IPS-18c (cell line): ENCODE data around the gene PTAR1.
A peak's percentile ranks its signal among the peaks of the same experiment; 100 is the strongest.
"Not testable (repeated sequence)": the region's sequence is repeated elsewhere in the genome, so short reads cannot be mapped to it uniquely, and the experiment has no call there.

ENCODE experiments used
- H3K4me3 ChIP-seq: 2 replicates; pipeline ENCODE4 v1.7.0; 2013; ENCODE audit warnings: low read depth, mild to moderate bottlenecking, low read length, moderate library complexity; ENCODE audit not compliant: insufficient read depth
- H3K9me3 ChIP-seq: one replicate; pipeline ENCODE4 v1.6.1; 2013; ENCODE audit warnings: mild to moderate bottlenecking, low read length, moderate library complexity; ENCODE audit not compliant: control insufficient read depth, insufficient read depth

The PTAR1 gene

GRCh38 chr9:69759421-69760277 lies at the start of gene PTAR1:
PTAR1 (minus strand) TSS chr9:69760011; CDS start chr9:69759938, 73 bp downstream.
- Histone ChIP-seq H3K9me3 (no peaks in the 10 kb centered on the region), H3K4me3 (peak within 1 kb of the TSS; percentile 85)

GRCh38 chr9:69809304-69809863 lies 49.6 kb upstream of the PTAR1 start:
- H3K4me3 ChIP-seq: no peak overlapping the region

GRCh38 chr9:69806627-69807026 lies 46.8 kb upstream of the PTAR1 start:
- H3K4me3 ChIP-seq: no peak overlapping the region
- no peaks in the 10 kb centered on the region for H3K9me3 ChIP-seq

More at GRCh38 chr9:69809304-69809863, 49.6 kb upstream of the PTAR1 start:
- H3K9me3 ChIP-seq: no peaks in the 10 kb centered on the region

GRCh38 chr9:69805962-69806515 lies 46.2 kb upstream of the PTAR1 start:
- H3K9me3 ChIP-seq: no peaks in the 10 kb centered on the region
- H3K4me3 ChIP-seq: no peak overlapping the region

DNA sequence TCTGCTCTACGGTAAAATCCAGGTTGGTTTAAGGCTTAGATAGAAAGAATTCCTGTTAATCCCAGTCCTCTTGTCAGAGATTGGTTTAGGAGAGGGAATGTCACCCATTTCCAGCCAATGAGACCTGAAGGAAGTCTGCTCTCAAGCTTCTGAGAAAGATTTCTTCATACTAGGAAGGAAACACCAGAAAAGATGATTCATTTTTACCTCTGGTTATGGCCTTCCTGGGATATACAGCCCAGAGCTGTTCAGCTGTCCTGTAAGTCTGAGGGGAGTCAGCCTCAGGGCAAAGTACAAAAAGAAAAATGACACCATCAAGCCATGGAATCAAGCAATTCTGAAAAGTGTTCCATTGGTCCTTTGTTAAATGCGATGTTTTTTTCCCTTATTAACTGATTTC lies 42.2 kb upstream of the PTAR1 start:
- no peak overlapping the region for H3K4me3 ChIP-seq
- peaks cover 2% of the 10 kb centered on the region for H3K9me3 ChIP-seq

- H3K9me3 ChIP-seq, H3K4me3 ChIP-seq: not testable (repeated sequence)
These were observed 40.2 kb upstream of the PTAR1 start for GRCh38 chr9:69800027-69800426.

- not testable (repeated sequence) for H3K9me3 ChIP-seq, H3K4me3 ChIP-seq
These were observed 39.7 kb upstream of the PTAR1 start for GRCh38 chr9:69799521-69799920.

- H3K4me3 ChIP-seq: no peak overlapping the region
- peaks cover 2% of the 10 kb centered on the region for H3K9me3 ChIP-seq
These were observed 38.9 kb upstream of the PTAR1 start for GRCh38 chr9:69798744-69799143.

- Histone ChIP-seq H3K9me3 (peaks cover 2% of the 10 kb centered on the region), H3K4me3 (no peak overlapping the region)
These were observed 37.9 kb upstream of the PTAR1 start for GRCh38 chr9:69797675-69798074.

- no peaks in the 10 kb centered on the region for H3K9me3 ChIP-seq
These were observed 34.5 kb upstream of the PTAR1 start for GRCh38 chr9:69794356-69794755.

DNA sequence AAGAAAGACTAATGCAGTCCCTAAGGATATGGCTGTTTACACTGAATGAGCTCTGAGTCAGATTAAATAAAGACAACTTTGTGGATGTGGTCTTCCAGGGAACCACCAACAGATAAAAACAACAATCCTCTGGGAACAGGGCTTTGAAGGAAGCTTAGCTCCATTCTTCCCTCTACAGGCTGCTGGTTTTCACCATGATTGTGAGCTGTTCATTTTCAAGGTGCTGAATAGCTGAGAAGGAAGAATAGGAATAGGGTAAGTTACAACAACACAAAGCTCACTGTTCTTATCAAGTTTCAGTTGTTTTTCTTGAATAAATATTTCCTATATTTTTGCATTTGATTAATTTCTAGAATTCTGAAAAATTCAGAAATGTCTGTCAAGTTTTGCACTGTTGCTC lies 25.9 kb upstream of the PTAR1 start:
- H3K9me3 ChIP-seq: no peaks in the 10 kb centered on the region
- H3K4me3 ChIP-seq: no peak overlapping the region

More at GRCh38 chr9:69794356-69794755, 34.5 kb upstream of the PTAR1 start:
- no peak overlapping the region for H3K4me3 ChIP-seq

DNA sequence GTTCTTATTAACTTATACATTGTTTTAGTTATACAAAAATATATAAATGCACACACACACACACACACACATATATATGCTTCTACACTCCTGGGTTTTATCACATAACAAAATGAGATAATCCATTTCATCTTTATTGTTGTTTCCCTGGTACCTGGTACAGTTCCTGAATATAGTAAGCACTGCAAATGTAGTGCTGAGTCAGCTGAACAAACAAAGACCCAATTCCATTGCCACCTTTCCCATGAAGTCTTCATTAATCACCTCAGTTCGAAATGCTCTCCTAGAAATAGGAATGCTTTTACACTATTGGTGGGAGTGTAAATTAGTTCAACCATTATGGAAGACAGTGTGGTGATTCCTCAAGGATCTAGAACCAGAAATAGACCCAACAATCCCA lies 13.4 kb upstream of the PTAR1 start:
- Histone ChIP-seq H3K4me3 (no peak overlapping the region), H3K9me3 (no peaks in the 10 kb centered on the region)

- H3K9me3 ChIP-seq: no peaks in the 10 kb centered on the region
- no peak overlapping the region for H3K4me3 ChIP-seq
These were observed 12.1 kb upstream of the PTAR1 start for GRCh38 chr9:69771775-69772418.

DNA sequence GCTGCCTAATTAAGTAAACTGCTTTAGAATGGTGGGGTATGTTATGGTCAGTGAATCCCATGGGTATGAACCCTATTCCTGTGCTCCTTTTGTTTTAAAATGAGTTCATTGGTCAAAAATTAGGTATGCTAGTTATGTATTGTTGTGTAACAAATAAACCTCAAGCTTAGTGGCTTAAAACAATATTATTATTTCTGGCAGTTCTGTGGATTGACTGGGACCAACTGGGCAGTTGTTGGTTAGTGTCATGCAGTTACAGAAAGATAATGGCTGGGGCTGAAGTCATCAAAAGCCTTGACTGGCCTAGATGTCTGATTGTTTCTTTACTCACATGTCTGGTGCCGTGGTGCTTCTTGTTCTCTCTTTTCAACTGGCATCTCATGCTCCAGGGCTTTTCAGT lies 8.9 kb upstream of the PTAR1 start:
- Histone ChIP-seq H3K4me3 (no peak overlapping the region), H3K9me3 (no peaks in the 10 kb centered on the region)

DNA sequence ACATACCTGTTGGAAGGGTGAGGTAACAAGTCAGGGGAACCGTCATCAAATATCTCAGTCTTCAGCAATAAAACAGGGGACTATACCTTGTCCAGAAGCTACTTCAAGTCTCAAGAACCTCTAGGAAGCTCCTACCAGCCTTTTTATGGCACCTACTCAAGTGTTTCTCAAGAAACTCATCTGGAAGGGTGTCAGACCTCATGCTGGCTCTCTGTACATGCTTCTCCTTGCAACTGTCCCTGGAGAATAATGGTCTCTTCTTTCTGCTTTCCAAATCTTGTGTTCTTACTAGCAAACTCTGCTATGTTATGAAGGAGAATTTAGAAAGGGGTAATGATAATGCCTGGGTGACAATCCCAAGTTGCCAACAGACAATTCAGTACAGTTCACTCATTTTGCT lies 8.3 kb upstream of the PTAR1 start:
- H3K4me3 ChIP-seq: no peak overlapping the region
- no peaks in the 10 kb centered on the region for H3K9me3 ChIP-seq

DNA sequence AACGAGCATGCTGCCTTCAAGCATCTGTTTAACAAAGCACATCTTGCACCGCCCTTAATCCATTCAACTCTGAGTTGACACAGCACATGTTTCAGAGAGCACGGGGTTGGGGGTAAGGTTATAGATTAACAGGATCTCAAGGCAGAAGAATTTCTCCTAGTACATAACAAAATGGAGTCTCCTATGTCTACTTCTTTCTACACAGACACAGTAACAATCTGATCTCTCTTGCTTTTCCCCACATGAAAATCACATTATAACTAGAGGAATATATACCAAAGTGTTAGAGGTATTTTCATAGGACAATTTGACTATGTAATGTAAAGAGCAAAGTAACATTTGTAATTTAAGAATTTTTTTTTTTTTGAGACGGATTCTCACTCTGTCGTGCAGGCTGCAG lies 4.1 kb upstream of the PTAR1 start:
- not testable (repeated sequence) for H3K9me3 ChIP-seq, H3K4me3 ChIP-seq

DNA sequence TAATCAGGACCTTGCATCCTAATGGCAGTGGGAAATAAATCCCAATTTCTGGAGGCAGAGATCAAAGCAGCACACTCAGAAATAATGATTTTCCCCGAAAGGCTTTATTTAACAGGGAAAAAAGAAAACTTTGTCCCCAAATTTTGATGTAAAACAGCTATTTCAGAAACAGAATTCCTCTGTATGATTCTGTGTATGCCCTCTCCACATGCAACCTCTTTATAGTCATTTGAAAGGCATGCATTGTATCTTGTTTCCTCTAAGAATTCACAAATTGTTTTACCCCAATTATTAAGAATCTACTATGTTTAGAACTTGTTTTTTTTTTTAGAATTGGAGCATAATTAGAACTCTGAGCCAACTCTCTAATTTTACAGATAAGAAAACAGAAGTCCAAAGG lies 2.7 kb upstream of the PTAR1 start:
- no peaks in the 10 kb centered on the region for H3K9me3 ChIP-seq
- H3K4me3 ChIP-seq: no peak overlapping the region

DNA sequence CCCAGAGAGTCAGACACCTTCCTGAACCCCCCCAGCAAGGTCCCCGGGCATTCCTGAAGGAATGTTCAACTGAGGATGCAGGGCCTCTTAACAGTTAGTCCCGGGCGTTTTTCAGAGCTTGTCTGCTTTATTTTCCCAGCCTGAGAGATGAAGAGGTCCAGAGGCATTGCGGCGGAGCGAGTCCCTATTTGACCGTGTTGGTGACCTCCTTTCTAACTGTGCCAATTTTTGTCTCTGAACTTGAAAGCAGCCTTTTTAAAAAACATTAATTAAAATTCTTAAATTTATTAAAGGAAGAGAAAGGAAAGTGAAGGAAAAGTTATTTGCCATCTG lies 433 bp upstream of the PTAR1 start:
- peak overlapping the region; percentile 42 for H3K4me3 ChIP-seq
- no peaks in the 10 kb centered on the region for H3K9me3 ChIP-seq
